Measurements from ENCODE around the gene HCK. TPM values are rescaled to one million over a fixed set of nuclear protein-coding genes. Genes with fewer than 3 reads are reported as not detected.

Gene HCK
- total RNA-seq (2022; extraction: Qiagen RNA extraction): 0.09 to 0.13 TPM (median 0.11 TPM) in 5 replicates

DNA sequence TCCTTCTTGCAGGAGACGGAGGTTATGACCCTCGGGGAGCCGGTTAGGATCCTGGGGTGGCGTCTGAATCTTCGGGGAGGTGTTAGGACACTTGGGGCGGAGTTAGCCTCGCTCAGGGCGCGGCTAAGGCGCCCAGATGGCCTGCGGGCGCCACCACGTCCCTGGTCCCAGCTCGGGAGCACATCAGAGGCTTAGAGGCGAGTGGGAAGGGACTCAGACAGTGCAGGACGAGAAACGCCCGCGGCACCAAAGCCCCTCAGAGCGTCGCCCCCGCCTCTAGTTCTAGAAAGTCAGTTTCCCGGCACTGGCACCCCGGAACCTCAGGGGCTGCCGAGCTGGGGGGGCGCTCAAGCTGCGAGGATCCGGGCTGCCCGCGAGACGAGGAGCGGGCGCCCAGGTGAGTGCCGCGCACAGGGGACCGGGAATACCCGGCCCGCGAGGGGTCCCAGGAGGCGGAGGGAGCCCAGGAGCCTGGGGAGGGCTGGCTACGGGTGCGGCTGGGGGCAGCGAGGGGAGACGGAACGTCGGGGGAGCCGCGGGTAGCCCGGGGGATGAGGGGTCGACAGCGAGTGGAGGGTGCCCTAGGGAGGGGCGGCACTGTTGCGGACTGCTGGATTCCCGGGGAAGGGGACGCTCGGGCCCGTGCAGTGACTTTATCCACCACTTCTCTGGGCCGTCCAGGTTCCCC lies at the start of gene HCK:
Gene HCK (plus strand): TSS at position 153 of the 688 bp plus-strand sequence.

DNA sequence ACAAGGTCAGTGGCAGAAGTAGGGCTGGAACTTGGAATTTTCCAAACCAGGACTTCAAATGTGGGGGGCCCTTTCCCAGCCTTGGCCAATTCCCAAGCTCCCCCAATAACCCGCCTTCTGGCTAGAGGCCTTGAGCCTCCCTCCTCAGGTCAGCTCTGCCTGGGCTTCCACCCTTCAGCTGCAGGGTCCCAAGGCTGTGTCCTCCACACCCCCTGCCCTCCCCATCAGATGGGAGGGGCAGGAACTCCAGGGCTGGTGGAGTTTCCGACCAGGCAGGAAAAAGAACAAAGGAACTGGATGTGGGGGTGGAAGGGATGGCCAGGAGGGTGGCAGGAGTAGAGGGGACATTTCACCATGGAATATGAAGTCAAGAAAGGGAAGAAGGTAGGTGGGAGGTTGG lies 41.9 kb upstream of the HCK start, which contains the start of gene CCM2L:
Gene CCM2L (plus strand): TSS at position 338 of the 400 bp plus-strand sequence. CDS start 17 bp downstream, at position 355.

DNA sequence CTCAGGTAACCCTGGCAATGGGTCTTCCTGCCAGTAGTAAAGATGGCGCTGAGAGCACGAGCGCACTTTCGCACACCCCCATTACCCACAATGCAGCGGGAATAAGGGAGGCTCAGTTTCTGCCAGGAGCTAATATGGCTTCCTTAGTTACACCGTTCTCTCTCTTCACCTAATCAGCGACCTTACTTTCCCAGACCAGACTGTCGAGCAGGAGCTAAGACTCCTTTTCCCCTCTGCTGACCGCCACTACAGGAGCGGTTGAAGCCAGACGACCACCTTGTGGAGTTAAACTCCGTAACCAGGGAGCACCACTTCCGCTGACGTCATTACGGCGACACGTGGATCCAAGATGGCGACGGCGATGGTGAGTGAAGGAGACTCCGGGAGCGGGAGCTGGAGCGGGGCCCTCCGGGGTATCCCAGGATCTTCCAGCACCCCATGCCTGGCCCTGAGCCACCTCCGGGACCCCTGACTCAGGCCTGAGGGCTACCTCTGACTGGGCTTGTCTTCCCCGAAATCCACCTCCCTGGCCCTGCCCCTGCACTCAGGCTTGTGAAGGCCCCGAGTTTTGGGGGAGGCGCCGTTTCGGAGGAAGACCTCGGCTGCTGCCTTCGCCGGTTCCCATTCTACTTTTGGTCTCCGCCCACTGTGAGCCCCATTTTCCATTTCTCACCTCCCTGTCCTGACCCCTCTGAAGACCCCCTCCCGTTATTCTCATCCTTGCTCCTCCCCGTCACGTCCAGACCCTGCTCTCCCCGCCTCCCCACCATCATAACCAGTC lies 57.5 kb downstream of the HCK start, which contains the start of gene TM9SF4:
Gene TM9SF4 (plus strand): TSS at position 323 of the 781 bp plus-strand sequence. CDS start 27 bp downstream, at position 350.

Other genes starting within 250 kb of the HCK start
- gene MYLK2, start 232.9 kb upstream of the HCK start, total RNA-seq (2022; extraction: Qiagen RNA extraction): 0.52 to 0.66 TPM (median 0.58 TPM) in 5 replicates
- 0.20 to 0.42 TPM (median 0.39 TPM) in 5 replicates for gene FOXS1, start 206.6 kb upstream of the HCK start, total RNA-seq (2022; extraction: Qiagen RNA extraction)
- gene DUSP15, start 181.7 kb upstream of the HCK start, total RNA-seq (2022; extraction: Qiagen RNA extraction): 0.39 to 1.0 TPM (median 0.83 TPM) in 5 replicates
- gene TTLL9, start 181.6 kb upstream of the HCK start, total RNA-seq (2022; extraction: Qiagen RNA extraction): 0.05 to 0.18 TPM (median 0.08 TPM) in 5 replicates
- 28.9 to 32.9 TPM (median 30.7 TPM) in 5 replicates for gene PDRG1, start 100.2 kb upstream of the HCK start, total RNA-seq (2022; extraction: Qiagen RNA extraction)
- gene XKR7, start 84.1 kb upstream of the HCK start, total RNA-seq (2022; extraction: Qiagen RNA extraction): 0.01 to 0.02 TPM in 2 of 5 replicates, not detected in the others
- gene CCM2L, start 41.8 kb upstream of the HCK start, total RNA-seq (2022; extraction: Qiagen RNA extraction): 0.28 to 0.68 TPM (median 0.36 TPM) in 5 replicates
- gene TM9SF4, start 57.5 kb downstream of the HCK start, total RNA-seq (2022; extraction: Qiagen RNA extraction): 33.5 to 41.8 TPM (median 37.5 TPM) in 5 replicates
- gene PLAGL2, start 155.5 kb downstream of the HCK start, total RNA-seq (2022; extraction: Qiagen RNA extraction): 15.7 to 18.7 TPM (median 16.0 TPM) in 5 replicates
- 39.7 to 49.4 TPM (median 45.1 TPM) in 5 replicates for gene POFUT1, start 155.6 kb downstream of the HCK start, total RNA-seq (2022; extraction: Qiagen RNA extraction)
- 20.9 to 30.3 TPM (median 24.6 TPM) in 5 replicates for gene KIF3B, start 225.4 kb downstream of the HCK start, total RNA-seq (2022; extraction: Qiagen RNA extraction)

Measured in A549 treated with Hydrocortisone at 1 μM for 4 hours (cell line).